ENCODE data around the gene HGS. TPM values are rescaled to one million over a fixed set of nuclear protein-coding genes. Genes with fewer than 3 reads are reported as not detected.
A peak's percentile ranks its signal among the peaks of the same experiment; 100 is the strongest.

Gene HGS
- total RNA-seq, 1 donor from 2014 or later: 46.2 TPM

DNA sequence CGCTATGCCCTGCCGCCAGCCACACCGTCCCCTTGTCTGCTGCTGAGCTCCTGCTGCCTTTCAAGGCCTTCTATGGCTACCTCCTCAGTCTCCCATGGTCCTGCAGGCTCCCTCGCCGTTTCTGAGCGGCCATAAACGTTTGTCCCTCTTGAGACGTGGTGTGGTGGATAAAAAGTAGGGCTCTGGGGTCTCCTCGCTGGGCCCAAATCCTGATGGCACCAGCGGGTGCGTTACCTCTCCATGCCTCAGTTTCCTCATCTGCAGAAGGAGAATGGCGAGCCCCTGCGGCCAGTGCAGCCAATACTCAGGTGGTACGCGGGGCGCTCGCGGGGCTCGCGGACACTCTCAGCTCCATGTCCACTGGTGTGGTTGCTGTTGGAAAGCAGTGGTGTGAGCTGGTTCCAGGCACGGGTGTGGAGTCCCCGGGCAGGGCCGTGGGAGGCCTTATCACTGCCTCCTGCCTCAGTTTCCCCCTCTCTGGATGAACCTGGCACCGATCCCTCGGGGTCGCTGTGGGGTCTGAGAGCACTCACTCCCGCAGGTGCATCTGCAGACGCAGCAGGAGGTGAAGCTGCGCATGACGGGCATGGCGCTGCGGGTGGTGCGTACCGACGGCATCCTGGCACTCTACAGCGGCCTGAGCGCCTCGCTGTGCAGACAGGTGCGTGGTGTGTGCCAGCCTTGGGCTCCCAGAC, 30.7 kb downstream of the HGS start:
- Histone ChIP-seq H2AFZ (replicated peaks) (no peak overlapping the region), H3K4me2 (peak overlapping the region; percentile 100), H3F3A (ENCODE audit: low read depth) (peaks cover 28% of the 10 kb centered on the region), H4K20me1 (ENCODE audit: low read depth) (peaks cover 23% of the 10 kb centered on the region), H3K27ac (no peak overlapping the region), H3K9ac (no peak overlapping the region), H3K27me3 (peaks cover 21% of the 10 kb centered on the region), H3K36me3 (no peaks in the 10 kb centered on the region), H3K9me3 (ENCODE audit: low read depth) (no peaks in the 10 kb centered on the region), H3K4me1 (peaks cover 33% of the 10 kb centered on the region), H3K4me3 (no peak overlapping the region), H3K79me2 (ENCODE audit: low read depth) (peaks cover 12% of the 10 kb centered on the region)
- H3K27me3 Mint-ChIP-seq (ENCODE audit: insufficient read depth, low read depth): peaks cover 4% of the 10 kb centered on the region
- H3K27ac Mint-ChIP-seq: no peak overlapping the region
- no peak for DNase-seq (ENCODE audit: low spot score)
- peak overlapping the region; percentile 64 for H3K4me3 Mint-ChIP-seq
- TF ChIP-seq EZH2phosphoT487 (IDR thresholded peaks at IDR 0.05) (no peak), EZH2 (IDR thresholded peaks at IDR 0.05) (no peak)
- TF ChIP-seq, protein P1, sequence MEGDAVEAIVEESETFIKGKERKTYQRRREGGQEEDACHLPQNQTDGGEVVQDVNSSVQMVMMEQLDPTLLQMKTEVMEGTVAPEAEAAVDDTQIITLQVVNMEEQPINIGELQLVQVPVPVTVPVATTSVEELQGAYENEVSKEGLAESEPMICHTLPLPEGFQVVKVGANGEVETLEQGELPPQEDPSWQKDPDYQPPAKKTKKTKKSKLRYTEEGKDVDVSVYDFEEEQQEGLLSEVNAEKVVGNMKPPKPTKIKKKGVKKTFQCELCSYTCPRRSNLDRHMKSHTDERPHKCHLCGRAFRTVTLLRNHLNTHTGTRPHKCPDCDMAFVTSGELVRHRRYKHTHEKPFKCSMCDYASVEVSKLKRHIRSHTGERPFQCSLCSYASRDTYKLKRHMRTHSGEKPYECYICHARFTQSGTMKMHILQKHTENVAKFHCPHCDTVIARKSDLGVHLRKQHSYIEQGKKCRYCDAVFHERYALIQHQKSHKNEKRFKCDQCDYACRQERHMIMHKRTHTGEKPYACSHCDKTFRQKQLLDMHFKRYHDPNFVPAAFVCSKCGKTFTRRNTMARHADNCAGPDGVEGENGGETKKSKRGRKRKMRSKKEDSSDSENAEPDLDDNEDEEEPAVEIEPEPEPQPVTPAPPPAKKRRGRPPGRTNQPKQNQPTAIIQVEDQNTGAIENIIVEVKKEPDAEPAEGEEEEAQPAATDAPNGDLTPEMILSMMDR (IDR thresholded peaks at IDR 0.05): no peak
- H3K36me3 Mint-ChIP-seq: peaks cover 2% of the 10 kb centered on the region
- no peaks in the 10 kb centered on the region for H3K9me3 Mint-ChIP-seq
- H3K4me1 Mint-ChIP-seq: peaks cover 24% of the 10 kb centered on the region

DNA sequence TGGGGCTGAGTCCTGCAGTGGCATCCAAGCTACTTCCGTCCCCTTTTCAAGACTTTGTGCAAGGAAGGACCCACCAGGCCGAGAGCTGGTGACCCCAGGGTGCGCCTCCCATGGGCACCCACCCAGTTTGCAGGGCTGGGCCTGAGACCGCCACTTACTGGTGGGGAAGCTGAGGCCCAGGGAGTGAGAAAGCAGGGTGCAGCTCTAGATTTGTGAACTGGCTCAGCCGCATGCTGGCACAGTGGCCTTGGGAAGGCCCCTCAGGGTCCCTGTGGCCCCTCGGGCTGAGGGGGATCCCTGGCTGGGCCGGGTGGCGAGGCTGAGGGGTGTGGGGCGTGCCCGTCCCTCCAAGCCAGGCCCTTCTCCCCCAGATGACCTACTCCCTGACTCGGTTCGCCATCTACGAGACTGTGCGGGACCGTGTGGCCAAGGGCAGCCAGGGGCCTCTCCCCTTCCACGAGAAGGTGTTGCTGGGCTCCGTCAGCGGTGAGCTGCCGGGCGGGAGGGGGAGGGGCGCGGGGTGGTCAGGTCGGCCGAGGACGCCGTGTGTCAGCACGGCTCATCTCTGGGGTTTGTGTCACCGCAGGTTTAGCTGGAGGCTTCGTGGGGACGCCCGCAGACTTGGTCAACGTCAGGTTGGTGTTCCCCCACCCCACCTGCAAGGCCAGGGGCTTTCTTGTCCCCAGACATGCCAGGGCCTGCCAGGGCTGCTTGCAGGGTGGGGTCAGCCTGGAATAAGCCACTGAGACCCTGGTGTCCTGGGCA, 31.5 kb downstream of the HGS start:
- no peak for DNase-seq (ENCODE audit: low spot score)
- Histone ChIP-seq H3K4me2 (no peak overlapping the region), H3K27me3 (peaks cover 16% of the 10 kb centered on the region), H3K36me3 (no peaks in the 10 kb centered on the region), H2AFZ (replicated peaks) (no peak overlapping the region), H3F3A (ENCODE audit: low read depth) (peaks cover 22% of the 10 kb centered on the region), H3K9me3 (ENCODE audit: low read depth) (no peaks in the 10 kb centered on the region), H3K9ac (no peak overlapping the region), H3K27ac (no peak overlapping the region), H3K79me2 (ENCODE audit: low read depth) (peaks cover 12% of the 10 kb centered on the region), H4K20me1 (ENCODE audit: low read depth) (peaks cover 23% of the 10 kb centered on the region), H3K4me3 (no peak overlapping the region), H3K4me1 (peaks cover 28% of the 10 kb centered on the region)
- Mint-ChIP-seq H3K4me1 (peaks cover 24% of the 10 kb centered on the region), H3K36me3 (peaks cover 2% of the 10 kb centered on the region), H3K27me3 (ENCODE audit: insufficient read depth, low read depth) (peaks cover 4% of the 10 kb centered on the region), H3K27ac (no peak overlapping the region), H3K4me3 (no peak overlapping the region), H3K9me3 (no peaks in the 10 kb centered on the region)
- TF ChIP-seq, protein P1 (IDR thresholded peaks at IDR 0.05): no peak
- no peak for TF ChIP-seq EZH2 (IDR thresholded peaks at IDR 0.05)
- no peak for TF ChIP-seq EZH2phosphoT487 (IDR thresholded peaks at IDR 0.05)

DNA sequence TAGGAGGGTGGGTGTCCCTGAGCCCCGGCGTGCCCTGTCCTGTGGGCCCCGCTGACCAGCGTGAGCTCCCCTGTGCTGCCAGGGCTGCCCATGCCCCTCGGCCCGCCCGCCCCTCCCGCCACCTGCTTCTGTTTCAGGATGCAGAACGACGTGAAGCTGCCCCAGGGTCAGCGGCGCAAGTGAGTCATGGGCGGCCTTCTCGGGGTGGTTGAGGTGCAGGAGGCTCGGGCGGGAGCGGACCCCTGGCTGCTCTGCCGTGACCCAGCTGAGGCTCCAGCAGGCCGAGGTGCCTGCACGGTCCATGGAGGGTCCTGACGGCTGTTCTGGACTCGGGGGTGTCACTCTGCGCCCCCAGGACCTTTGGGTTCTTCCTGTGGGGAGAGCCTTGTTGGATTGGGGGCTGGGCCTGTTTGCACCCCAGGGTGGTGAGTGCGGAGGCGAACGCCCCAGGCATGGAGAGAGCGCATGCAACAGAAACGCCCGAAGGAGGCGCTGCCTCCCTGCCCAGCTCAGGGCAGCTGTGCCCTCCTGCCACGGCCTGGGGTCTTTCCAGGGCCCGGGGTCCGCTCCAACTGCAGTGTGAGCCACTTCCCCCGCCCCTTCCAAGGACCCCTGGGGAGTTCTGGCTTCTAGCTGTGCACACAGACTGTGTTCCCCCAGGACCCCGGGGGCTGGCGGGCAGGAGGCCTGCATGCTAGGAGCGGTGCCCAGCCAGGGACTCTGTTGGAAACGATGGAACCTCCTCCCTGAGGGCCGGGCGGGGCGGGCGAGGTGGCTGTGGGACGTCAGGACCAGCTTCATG, 32.3 kb downstream of the HGS start:
- peaks cover 4% of the 10 kb centered on the region for H3K27me3 Mint-ChIP-seq (ENCODE audit: insufficient read depth, low read depth)
- Histone ChIP-seq H3K79me2 (ENCODE audit: low read depth) (peaks cover 12% of the 10 kb centered on the region), H3K9me3 (ENCODE audit: low read depth) (no peaks in the 10 kb centered on the region), H3K4me3 (no peak overlapping the region), H3K27me3 (peaks cover 9% of the 10 kb centered on the region), H3K9ac (no peak overlapping the region), H3F3A (ENCODE audit: low read depth) (peaks cover 14% of the 10 kb centered on the region), H2AFZ (replicated peaks) (no peak overlapping the region), H4K20me1 (ENCODE audit: low read depth) (peaks cover 23% of the 10 kb centered on the region), H3K4me2 (no peak overlapping the region), H3K27ac (no peak overlapping the region), H3K4me1 (peaks cover 20% of the 10 kb centered on the region), H3K36me3 (no peaks in the 10 kb centered on the region)
- TF ChIP-seq, protein P1 (IDR thresholded peaks at IDR 0.05): no peak
- no peak for TF ChIP-seq EZH2phosphoT487 (IDR thresholded peaks at IDR 0.05)
- TF ChIP-seq EZH2 (IDR thresholded peaks at IDR 0.05): no peak
- H3K27ac Mint-ChIP-seq: no peak overlapping the region
- H3K4me3 Mint-ChIP-seq: no peak overlapping the region
- peaks cover 19% of the 10 kb centered on the region for H3K4me1 Mint-ChIP-seq
- DNase-seq (ENCODE audit: low spot score): no peak
- H3K9me3 Mint-ChIP-seq: no peaks in the 10 kb centered on the region
- peaks cover 2% of the 10 kb centered on the region for H3K36me3 Mint-ChIP-seq

Data from neural progenitor cell (in vitro differentiated cells).